ENCODE results near the gene MYBPH.

DNA sequence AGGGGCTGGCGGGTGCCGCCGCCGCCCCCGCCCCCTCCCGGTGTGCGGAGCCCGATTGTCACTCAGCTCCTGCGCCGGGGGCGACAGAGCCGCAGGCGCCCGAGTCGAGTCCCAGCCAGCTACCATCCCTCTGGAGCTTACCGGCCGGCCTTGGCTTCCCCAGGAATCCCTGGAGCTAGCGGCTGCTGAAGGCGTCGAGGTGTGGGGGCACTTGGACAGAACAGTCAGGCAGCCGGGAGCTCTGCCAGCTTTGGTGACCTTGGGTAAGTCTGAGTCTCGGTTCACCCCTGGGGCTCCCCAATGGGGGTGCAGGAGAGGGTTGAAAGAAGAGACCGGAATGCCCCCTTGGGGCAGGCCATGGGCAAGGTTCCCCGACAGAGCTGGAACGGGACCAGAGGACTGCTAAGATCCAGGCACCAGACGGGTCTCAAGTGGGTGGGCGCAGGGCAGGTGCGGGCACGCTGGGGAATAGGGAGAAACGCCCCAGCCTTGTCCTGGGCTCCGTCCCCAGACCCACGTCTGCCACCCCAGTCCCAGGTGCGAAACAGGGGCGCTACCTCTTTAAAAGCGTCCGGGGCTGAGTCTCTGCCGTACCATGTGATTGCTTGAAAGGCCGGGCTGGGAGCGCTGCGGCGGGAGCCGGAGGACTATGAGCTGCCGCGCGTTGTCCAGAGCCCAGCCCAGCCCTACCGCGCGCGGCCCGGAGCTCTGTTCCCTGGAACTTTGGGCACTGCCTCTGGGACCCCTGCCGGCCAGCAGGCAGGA lies 47.8 kb downstream of the MYBPH start, which contains the start of gene ADORA1:
- no peak for TF ChIP-seq CTCF (IDR thresholded peaks at IDR 0.05)
- TF ChIP-seq EZH2 (IDR thresholded peaks at IDR 0.05; ENCODE audit: borderline replicate concordance, insufficient read depth, low read depth, low read length, poor library complexity, severe bottlenecking): no peak

All from B cell (primary cell).